HG02623 (cell line): Measurements from ENCODE around the gene MOXD1.
"Not testable (repeated sequence)": the region's sequence is repeated elsewhere in the genome, so short reads cannot be mapped to it uniquely, and the experiment has no call there.

ENCODE experiments used
- ATAC-seq: cut with Tn5 transposase; IDR thresholded peaks from one replicate; pipeline ENCODE4 v1.9.1; 2021; ENCODE audit warnings: moderate library complexity; ENCODE audit not compliant: unreplicated experiment

Gene MOXD1

GRCh38 chr6:132357120-132357519 lies 44.2 kb downstream of the MOXD1 start:
- ATAC-seq, result no peak

- ATAC-seq, result peak; percentile 41
Measured at GRCh38 chr6:132354517-132355167, 46.6 kb downstream of the MOXD1 start.

DNA sequence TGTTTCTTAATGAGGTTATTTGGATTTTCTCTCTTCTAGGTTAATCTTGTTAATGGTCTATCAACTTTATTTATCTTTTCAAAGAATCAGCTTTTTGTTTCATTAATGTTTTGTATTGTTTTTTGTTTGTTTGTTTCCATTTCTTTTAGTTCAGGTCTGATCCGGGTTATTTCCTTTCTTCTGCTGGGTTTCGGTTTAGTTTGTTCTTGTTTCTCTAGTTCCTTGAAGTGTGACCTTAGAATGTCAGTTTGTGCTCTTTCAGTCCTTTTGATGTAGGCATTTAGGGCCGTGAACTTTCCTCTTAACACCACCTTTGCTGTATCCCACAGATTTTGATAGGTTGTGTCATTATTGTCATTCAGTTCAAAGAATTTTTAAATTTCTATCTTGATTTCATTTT lies 49.3 kb downstream of the MOXD1 start:
- ATAC-seq, result not testable (repeated sequence)

DNA sequence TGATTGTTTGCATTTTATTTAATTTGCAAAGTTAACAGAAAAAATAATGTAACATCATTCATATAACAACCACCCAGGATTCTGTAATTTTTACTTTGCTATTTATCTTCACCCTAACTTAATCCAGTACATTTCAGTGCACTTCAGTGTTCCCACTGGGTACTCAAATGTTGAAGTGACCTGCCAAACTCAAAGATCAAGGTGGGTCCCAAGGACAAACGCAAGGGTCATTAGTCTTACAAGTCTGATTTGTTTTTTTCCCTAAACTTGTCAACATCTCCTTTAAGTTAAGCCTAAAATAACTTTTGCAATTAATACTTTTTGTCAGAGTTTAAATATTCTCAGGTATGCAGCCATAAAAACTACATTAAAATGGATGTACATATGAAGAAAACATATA lies 53.0 kb downstream of the MOXD1 start:
- no peak for ATAC-seq

- ATAC-seq, result no peak
Measured at GRCh38 chr6:132344811-132345210, 56.5 kb downstream of the MOXD1 start.

- ATAC-seq, result no peak
Measured at GRCh38 chr6:132341646-132342045, 59.6 kb downstream of the MOXD1 start.

- no peak for ATAC-seq
Measured at GRCh38 chr6:132334521-132334885, 66.8 kb downstream of the MOXD1 start.

DNA sequence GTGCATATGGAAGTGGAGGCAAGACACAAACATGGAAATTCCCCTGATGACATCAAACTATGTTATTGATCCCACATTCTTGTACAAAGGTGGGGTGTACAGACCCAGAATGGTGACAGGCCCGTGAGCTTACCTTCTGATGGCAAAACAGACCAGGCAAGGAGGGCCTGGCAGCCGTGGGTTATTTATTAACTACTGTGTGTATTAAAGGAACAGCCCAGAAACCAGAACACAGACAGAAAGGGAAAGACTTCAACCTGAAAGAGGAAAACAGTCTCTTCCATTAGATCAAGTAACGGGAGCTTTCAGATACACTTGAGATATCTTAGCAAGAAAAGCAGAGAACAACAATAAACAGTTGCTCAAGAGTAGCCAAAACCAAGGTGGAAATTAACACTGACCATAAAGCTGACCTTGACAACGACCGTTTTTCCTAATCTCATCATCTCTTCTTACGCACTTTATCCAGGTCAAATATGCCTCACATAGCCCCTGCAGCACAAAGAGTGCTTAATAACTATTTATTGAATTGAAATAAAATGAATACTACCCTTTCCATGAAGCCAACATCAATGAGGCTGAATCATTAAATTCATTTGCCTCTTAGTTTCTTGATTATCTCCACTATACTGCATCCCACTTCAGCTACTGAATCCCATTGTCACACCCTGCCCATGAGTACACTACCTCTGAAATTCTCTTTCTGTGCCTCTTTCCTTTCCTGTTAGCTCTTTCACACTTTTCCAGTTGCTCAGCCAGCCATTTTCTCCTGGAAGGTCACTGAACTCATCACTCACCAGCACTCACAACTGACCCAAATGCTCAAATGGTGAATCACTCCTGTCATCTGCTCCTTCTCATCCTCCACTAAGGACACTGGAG lies 67.4 kb downstream of the MOXD1 start:
- no peak for ATAC-seq

GRCh38 chr6:132330759-132331158 lies 70.5 kb downstream of the MOXD1 start:
- no peak for ATAC-seq

- ATAC-seq, result no peak
Measured at GRCh38 chr6:132322398-132322797, 78.9 kb downstream of the MOXD1 start.

- ATAC-seq, result no peak
Measured at GRCh38 chr6:132320007-132320406, 81.3 kb downstream of the MOXD1 start.

DNA sequence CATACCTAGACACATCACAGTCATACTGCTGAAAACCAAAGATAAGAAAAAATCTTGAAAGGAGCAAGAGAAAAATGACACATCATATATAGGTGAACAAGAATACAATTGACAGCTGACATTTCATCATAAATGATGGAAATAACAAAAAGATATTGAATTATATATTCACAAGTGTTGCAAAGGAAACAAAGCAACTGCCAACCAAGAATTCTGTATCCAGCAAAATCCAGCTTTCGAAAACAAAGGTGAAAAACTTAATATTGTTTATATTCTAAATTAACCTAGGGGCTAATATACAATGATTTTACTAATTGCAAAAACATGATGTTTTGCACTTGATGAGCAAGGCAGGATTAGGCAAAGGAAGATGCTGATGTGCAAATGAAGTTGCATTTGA lies 84.3 kb downstream of the MOXD1 start:
- ATAC-seq, result no peak

DNA sequence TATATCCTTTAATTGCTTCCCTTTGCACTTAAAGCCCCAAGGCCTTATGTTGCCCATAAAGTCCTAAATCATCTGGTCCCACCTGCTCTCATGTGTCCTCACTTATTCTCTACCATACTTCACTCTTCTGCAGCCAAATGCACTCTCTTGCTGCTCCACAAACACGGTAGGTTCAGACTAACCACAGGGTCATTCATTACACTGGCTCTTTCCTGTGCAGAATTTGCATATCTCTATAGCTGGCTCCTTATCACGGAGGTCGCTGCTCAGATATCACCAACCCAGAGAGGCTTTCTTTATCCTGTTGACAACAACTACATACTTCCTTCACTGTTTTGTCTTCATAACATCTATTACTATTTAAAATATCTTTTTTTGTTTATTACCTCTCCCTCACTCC lies 86.8 kb downstream of the MOXD1 start:
- no peak for ATAC-seq

GRCh38 chr6:132310921-132311320 lies 90.4 kb downstream of the MOXD1 start:
- ATAC-seq, result no peak

GRCh38 chr6:132310151-132310550 lies 91.1 kb downstream of the MOXD1 start:
- not testable (repeated sequence) for ATAC-seq

DNA sequence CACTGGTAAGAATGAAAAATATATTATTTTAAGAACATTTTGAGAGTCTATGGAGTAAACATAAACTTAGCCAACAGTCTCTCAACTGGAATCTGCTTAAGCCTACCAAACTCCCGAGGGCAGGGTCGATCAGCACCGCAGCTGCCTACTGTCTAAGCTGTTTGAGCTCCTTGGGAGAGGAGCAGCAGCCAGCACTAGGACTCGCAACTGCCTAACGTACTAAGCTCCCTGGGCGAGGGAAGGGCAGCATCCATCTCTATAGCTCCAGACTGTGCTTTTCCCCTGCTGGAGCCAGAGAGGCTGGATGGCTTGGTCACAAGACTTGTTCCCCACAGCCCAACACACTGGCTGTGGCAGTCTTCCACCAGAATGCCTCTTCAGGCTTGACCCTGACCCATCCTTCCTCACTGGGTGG lies 96.4 kb downstream of the MOXD1 start:
- no peak for ATAC-seq

GRCh38 chr6:132300323-132300949 lies 100.8 kb downstream of the MOXD1 start:
- peak; percentile 81 for ATAC-seq

GRCh38 chr6:132298344-132298949 lies 102.8 kb downstream of the MOXD1 start:
- peak; percentile 55 for ATAC-seq

GRCh38 chr6:132289756-132290155 lies 111.5 kb downstream of the MOXD1 start:
- ATAC-seq, result no peak

- ATAC-seq, result no peak
Measured at GRCh38 chr6:132287101-132287500, 114.2 kb downstream of the MOXD1 start.

DNA sequence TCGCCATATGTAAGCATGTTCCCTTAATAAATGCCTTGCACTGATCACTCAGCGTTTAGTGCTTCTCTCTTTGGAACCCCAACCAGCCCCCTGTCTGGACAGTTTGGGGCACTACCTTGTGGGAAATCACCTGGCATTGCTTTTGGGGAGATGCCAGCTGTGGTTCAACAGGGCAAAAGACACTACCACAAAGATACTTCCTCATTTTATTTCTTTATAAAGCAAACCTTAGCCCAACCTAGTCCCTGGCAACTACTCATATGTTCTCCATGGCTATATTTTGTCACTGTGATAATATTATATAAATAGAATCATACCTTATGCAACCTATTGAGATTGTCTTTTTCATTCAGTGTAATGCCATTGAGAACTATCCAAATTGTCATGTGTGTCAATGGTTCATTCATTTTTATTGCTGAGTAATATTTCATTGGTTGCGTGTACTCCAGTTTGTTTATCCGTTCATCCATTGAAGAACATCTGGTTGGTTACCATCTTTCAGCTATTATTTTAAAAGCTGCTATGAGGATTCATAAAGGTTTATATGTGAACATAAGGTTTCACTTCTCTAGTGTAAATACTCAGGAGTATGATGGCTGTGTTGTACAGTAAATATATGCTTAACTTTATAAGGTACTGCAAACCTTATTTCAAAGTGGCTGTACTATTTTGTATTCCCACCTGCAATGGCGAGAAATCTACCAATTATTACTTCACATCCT lies 114.8 kb downstream of the MOXD1 start:
- ATAC-seq, result no peak
